GM12873 (cell line): Measurements from ENCODE around the gene SCAF8.

Experiments used
- TF ChIP-seq, protein P1 (sequence below): IDR thresholded peaks from 2 replicates; pipeline ENCODE4 v1.5.1; 2012; ENCODE audit warnings: low read depth, mild to moderate bottlenecking, moderate library complexity, low read length, control low read depth; ENCODE audit not compliant: insufficient read depth; ENCODE audit errors: missing control alignments

The SCAF8 gene

DNA sequence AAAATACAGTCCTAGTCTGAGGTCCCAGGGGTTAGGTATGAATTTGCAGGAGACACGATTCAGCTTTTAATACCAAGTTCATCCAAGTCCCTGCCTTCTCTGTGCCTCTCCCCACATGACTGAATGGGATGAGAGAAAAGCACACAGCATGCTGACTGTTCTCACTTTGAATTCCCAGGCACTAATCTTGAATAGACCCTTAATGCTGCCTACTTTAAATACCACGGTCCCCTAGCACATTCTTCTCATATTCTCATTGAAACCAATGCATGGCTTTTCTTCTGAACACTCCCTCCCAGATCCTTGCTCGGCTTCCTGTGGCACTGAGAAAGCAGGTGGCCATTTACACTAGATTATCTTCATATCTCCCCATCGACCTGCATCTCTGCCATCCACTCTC is 30.1 kb upstream of the SCAF8 start:
- TF ChIP-seq, protein P1, sequence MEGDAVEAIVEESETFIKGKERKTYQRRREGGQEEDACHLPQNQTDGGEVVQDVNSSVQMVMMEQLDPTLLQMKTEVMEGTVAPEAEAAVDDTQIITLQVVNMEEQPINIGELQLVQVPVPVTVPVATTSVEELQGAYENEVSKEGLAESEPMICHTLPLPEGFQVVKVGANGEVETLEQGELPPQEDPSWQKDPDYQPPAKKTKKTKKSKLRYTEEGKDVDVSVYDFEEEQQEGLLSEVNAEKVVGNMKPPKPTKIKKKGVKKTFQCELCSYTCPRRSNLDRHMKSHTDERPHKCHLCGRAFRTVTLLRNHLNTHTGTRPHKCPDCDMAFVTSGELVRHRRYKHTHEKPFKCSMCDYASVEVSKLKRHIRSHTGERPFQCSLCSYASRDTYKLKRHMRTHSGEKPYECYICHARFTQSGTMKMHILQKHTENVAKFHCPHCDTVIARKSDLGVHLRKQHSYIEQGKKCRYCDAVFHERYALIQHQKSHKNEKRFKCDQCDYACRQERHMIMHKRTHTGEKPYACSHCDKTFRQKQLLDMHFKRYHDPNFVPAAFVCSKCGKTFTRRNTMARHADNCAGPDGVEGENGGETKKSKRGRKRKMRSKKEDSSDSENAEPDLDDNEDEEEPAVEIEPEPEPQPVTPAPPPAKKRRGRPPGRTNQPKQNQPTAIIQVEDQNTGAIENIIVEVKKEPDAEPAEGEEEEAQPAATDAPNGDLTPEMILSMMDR, result no peak

DNA sequence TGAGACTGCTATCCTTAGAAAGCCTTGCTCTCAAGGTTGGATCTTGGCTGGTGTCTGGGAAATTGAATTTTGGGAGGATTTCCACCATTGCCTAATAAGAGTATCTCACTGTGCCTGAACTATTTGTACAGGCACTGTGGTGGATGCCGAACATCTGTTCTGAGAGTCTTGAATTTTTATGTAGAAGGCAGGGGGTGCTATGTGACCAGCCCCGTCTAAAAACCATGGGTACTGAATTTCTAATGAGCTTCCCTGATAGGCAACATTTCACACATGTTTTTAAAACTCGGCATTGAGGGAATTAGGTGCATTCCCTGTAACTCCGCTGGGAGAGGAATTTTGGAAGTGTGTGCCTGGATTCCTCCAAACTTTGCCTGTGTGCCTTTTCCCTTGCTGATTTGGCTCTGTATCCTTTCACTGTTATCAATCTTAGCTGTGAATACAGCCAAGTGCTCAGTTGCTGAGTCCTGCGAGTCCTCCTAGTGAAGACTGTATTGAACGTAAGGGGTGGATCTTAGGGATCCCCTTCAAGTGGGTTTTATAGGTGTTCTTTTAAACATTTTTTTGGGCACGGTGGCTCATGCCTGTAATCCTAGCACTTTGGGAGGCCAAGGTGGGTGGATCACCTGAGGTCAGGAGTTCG is 27.6 kb upstream of the SCAF8 start:
- TF ChIP-seq, protein P1, result peak; percentile 20

DNA sequence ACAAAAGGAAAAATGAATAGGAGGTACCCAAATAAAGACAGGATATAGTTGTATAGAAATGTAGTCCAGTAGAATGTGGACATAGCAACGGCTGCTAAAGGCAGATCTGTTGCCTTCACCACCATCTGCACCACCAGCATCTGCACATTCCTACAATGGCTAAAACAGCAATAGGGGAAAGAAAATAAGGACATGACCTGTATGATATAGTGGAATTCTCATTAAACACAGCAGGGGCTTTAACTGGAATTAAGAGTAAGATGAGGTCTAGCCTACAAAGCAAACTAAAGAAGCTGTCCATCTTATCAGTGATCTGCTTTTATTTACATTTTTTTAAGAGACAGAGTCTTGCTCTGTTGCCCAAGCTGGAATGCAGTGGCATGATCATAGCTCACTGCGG is 26.8 kb upstream of the SCAF8 start:
- TF ChIP-seq, protein P1, result no peak

DNA sequence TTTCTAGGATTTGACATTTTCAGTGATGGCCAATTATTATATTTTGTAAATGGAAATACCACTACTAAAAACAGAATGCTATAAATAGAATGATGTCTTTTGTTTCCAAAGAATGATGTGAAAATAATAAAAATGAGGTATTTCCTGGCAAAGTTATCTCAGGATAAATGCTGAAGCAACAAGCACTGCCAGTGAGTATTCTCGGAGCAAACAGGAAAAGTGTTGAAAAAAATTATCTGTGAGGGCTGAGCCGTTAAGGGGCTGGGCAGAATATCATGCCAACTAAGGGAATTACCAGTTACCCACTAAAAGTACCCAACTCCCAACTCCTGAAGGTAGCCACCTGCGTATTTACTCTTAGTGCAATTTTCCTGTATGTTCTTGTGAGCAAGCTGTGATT is 23.6 kb upstream of the SCAF8 start:
- TF ChIP-seq, protein P1, result no peak

DNA sequence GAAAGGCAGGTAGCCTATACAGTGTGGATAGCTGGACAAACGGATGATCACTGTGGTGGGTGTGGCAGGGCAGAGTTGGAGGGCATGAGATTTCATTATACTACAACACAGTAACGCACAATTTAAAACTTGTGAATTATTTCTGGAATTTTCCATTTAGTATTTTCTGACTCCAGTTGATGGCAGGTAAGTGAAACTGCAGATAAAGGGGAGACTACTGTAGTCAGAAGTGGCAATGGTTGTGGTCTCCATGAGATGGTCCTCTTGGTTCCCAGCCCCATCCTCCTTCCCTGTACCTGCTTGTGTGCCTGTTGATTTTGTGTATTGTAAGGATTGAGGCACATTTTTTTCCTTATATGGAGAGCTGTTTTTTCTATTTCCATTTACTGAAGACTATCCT is 22.5 kb upstream of the SCAF8 start:
- TF ChIP-seq, protein P1, result no peak

DNA sequence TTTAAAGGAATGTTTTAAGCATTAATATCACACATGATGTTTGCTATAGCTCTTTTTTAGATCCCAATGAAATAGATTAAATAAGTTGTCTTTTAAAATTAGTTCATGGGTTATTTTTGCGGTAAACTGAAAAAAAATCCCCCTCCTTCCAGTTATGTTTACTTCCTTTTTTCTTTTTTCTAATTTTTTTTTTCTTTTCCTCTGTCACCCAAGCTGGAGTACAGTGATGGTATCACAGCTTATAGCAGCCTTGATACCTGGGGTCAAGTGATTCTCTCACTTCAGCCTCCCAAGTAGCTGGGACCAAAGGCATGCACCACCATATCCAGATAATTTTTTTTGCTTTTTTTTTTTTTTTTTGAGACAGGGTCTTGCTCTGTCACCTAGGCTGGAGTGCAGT is 17.8 kb upstream of the SCAF8 start:
- TF ChIP-seq, protein P1, result no peak

DNA sequence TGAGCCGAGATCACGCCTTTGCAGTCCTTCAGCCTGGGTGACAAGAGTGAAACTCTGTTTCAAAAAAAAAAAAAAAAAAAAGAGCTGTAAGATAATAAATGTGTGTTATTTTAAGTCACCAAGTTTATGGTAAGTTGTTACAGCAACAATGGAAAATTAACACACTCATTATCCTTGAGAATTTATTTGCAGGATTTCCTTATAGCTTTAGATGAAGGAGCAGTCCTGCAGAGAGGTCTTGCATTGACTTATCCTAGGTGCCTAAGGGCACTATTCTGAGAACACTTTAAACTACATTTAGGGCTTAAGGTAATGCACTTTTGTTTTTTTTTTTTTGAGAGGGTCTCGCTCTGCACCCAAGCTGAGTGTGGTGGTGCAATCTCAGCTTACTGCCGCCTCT is 13.8 kb upstream of the SCAF8 start:
- TF ChIP-seq, protein P1, result no peak

DNA sequence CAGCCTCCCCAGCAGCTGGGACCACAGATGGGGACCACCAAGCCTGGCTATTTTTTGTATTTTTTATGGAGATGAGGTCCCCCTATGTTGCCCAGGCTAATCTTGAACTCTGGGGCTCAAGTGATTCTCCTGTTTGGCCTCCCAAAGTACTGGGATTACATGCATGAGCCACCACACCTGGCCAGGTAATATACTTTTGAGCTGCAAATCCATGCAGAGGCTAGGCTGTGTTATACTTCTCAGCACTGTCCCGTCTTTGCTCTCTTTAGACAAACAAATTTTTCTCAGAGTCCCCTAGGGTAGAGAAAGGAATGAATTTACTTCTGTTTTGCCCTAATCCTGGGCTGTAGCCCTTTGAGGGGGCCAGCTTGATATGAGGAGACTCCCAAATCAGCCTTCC is 13.4 kb upstream of the SCAF8 start:
- TF ChIP-seq, protein P1, result no peak
